GM21717 (cell line): Measurements from ENCODE around the gene EEF1A2.
"Not testable (repeated sequence)": the region's sequence is repeated elsewhere in the genome, so short reads cannot be mapped to it uniquely, and the experiment has no call there.

Source experiments
- ATAC-seq: cut with Tn5 transposase; IDR thresholded peaks from one replicate; pipeline ENCODE4 v1.9.1; 2021; ENCODE audit warnings: mild to moderate bottlenecking, moderate library complexity; ENCODE audit not compliant: unreplicated experiment

EEF1A2 gene

DNA sequence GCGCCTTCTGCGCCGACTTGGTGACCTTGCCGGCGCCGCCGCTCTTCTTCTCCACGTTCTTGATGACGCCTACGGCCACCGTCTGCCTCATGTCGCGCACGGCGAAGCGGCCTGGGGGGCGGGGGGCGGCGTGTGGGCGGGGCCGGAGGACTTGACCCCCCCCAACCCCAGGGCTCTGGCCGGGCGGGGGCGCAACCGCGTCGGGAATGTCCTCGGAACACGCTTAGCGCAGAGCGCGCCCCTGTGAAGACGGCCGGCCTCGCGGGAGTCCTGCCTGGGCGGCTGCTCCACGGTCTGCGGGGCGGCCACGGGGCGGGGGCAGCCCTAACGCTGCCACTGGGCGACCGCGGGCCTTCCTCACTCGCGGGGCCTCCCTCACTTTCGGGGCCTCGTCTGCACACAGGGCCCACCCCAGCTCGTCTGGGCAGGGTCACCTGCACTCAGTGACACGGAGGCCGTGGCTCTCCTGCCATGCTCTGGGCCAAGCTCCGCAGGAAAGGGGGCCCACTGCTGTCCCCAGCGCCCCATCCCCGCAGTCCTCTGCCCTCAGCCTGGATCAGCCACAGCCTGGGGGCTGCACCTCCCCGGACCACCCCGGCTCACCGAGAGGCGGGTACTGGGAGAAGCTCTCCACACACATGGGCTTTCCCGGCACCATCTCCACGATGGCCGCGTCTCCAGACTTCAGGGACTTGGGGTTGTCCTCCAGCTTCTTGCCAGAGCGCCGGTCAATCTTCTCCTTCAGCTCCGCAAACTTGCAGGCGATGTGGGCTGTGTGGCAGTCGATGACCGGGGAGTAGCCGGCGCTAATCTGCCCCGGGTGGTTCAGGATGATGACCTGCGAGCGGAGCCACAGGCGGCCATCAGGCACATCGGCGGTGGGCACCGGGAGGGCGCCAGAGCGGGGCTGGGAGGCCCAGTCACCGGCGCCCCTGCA lies 10.3 kb downstream of the EEF1A2 start:
- no peak for ATAC-seq

DNA sequence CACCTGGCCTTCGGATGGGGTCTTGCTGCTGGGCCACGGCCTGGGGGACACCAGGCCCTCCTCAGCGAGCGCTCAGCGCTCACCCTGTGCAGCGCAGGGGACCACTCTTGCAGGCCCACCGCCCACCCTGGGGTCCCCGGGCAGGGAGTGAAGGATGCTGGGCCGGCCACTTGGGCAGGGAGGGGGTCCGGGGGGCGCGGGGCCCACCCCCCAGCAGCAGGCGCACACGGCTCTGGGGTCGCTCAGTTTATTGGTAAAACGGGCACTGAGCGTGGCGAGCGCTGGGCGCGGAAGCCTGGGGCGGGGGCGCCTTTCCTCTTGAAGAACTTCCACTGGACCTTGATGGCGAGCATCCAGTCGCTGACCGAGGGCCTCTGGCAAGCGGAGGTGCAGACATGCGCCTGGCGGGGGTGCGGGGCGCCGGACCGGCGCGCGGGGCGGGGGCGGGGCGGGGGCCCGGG lies 11.1 kb downstream of the EEF1A2 start:
- ATAC-seq = no peak

DNA sequence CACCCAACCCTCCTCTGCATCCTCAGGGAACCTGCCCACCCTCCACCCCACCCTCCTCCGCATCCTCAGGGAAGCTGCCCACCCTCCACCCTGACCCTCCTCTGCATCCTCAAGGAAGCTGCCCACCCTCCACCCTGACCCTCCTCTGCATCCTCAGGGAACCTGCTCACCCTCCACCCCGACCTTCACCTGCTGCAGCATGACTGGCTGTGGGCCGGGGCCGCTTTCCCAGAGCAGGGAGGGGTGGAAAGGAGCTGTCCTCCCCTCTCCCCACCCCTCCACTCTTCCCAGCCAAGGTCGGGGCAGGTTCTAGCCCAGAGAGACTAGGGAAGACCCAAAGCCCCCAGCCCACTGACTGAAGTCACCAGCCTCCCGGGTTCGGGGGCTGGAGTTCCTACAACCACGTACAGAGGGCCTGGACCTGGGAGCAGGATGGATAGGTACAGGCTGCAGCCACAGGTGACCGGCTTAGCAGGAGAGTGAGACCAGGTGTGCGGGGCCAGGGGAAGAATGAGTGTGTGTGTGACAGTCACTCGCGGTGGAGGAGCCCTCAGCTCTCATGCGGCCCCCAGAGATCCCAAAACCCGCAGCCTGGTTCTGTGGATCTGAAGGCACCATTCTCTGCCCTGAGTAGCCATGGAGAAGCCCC lies 11.6 kb downstream of the EEF1A2 start:
- no peak for ATAC-seq

DNA sequence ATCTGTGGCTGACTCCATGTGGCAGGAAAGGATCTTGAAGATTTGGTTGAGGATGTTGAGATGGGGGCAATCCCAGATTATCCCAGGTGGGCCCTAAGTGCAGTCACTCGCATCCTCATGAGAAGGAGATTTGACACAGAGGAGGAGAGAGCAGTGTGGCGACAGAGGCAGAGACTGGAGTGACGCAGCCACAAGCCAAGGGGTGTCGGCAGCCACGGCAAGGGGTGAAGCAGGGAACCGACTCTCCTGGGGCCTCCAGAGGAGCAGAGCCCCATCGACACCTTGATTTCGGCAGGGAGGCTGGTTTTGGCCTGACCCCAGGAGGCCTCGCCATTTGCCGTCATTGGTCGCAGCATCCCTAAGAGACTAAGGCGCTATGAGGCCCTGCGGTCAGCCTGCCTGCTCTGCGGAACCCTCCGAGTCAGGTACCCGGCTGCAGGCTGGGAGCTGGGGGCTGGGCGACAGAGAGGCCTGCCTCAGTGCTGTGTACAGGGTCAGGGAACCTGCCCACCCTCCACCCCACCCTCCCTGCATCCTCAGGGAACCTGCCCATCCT lies 12.5 kb downstream of the EEF1A2 start:
- no peak for ATAC-seq

DNA sequence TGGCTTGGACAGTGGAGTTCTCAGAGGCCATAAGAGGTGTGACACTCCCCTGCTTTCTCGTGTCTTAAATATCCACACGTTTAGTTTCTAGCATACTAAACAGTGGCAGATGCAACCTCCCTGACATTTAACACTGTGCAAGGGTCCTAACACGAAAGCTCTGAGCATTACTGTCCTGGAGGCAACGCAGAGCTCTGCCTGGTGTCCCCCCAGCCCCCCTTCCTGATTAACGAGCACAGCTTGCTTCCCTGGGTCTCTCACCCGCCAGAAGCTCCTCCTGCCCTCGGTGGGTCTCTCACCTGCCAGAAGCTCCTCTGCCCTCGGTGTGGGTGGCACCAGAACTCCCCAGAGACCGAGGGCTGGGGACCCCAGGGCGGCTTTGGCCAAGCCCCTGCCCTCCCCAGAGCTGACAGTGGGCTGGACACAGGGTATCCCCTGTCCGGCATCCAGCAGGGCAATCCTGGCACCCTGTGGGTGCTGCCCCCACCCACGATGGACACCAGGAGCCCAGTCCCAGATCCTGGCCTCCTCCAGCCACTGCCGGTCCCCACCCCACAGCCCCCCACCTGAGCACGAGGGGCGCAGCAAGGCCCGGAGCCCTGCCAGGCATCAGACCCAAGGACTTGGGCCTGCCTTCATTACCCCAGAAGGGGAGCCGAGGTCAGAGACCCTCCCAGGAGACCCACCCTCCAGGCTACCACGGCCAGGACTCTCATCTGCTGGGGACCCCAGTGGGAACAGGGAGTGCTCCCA lies 14.1 kb downstream of the EEF1A2 start:
- ATAC-seq = no peak

DNA sequence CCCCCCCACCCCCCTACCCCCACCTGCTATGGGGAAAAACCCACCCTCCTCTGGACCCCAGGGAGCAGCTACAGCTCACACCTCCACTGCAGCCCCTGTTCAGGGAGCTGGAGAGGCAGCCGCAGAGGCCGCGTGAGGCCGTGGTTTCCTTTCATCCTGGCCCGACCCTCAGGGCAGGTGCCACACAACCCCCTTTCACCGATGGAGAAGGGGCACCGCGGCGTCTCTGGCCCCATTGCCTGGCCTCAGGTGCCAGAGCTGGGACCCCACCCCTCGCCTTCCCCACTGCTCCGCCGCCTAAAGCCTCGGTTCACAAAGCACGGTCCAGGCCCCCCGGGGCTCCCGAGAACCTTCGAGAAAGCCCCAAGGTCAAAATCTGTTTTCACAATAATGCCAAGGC lies 14.6 kb downstream of the EEF1A2 start:
- ATAC-seq = no peak

DNA sequence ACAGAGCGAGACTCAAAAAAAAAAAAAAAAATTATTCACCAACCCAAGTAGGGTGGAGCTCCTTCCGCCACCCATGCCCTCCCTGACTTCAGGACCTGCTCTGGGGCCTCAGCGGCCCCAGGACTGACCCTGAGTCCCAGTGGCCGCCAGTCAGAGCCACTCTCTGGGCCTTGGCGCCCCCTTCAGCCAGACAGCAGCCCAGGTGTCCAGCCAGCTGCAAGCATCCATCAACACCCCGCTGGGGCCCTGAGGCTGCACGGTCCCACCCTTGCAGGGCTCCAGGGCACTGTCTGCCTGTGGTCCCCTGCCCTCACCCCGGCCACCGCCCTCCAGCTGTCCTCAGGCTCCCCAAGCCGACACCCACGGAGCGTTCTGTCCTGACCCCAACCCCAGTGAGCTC lies 15.0 kb downstream of the EEF1A2 start:
- ATAC-seq = no peak

DNA sequence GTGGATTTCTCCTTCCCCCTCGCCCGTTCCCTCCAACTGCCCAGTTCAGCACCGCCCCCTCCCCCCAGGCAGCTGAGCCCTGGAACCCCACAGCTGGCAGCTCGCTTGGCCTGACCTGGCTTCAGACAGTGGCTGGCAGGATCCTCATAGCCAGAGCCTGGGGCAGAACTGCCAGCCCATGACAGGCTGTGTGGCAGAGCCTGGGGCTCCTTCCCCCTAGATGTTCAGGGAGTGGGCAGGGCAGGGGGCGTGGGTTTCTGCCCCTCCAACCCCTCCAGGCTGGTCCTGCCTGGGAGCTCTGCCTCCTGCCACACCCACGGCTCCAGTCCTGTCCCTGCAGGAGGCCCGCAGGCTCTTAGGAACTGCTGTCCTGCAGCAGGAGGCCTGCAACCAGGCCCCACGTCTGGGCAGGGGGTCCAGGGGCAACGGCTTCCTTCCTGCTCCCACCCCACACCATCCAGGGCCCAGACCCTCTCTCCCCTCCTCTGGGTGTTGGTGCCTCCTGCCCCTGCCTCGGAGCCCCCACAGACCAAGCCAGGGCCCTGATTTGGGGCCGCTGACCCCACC lies 16.8 kb downstream of the EEF1A2 start:
- no peak for ATAC-seq

DNA sequence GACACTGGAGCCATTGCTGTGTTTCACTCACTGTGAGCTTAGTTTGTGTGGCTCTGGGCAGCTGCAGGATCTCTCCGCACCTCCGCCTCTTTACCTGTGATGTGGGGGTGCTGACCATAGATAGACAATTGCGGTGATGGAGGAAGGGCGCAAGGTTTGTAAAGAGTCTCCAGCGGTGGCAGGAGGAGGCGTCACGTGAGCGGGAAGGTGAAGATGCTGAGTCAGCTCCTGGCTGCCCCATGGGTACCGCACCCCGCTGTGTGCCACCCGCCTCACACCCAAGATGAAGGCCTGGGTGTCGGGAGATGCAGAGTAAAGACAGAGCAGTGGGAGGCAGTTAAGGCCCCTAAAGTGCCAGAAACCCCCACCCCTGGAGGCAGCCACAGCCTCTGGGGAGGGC lies 17.4 kb downstream of the EEF1A2 start:
- ATAC-seq = no peak

DNA sequence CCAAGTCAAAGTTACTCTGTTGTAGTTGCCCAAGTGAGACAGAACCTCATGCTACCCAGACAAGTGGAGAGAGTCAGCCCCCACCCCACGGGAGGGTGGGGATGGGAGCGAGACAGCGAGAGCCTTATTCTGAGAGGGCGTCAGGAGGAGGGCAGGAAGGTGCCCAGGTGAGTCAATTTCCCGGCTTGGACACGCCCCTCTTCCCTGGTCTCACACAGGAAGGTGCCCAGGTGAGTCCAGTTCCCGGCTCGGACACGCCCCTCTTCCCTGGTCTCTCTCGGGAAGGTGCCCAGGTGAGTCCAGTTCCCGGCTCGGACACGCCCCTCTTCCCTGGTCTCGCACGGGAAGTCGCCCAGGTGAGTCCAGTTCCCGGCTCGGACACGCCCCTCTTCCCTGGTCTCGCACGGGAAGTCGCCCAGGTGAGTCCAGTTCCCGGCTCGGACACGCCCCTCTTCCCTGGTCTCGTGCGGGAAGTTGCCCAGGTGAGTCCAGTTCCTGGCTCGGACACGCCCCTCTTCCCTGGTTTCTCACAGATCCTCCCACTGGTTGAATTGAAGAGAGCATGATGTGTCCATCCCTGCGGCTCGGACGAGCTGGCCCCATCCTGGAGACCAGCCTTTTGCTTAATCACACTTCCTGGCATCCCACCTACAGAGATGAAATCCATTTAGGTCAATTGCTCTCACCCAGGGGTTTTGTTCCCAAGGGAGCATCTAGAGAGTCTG lies 19.0 kb downstream of the EEF1A2 start:
- ATAC-seq = not testable (repeated sequence)

DNA sequence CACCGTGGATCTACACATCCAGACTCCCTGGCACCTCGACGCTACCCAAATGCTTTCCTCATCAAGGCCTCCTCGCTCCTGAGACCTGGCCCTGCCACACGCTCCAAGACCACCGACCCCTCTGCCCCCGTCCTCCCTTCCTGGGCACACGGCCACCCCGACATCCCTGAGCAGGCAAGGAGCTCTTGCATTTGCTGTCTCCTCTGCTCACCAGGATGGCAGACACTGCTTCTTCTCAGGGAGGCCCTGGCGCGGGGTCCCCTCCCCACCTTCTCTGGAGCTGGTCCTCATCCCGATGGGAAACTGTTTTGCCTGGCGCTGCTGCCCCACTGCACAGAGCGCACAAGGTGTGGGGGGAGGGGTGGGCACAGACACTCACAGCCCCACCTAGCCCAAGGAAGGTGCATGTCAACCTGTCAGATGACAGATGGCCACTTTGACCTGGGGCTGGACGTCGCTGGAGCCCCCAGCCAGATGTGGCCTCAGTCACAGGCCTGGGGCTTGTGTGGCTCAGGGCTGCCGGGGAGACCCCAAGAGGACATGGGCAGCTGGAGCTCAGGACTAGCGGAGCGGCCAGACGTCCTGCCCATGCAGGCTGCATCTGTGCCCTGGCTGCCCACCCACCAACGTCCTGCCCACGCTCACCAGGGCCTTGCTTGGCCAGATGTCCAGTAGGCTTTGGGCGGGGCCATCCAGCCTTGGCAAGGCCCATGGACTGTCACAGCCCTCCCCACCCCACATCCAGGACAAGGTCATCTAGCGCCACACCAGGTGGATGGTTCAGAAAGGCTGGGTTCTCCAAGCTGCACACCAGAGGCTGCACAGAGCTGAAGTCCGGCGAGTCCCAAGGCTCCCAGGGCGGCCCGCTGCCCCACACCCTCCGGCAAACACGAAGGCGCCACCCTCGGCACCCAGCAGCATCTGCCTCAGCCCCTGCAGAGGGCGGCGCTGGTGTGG lies 20.3 kb downstream of the EEF1A2 start:
- no peak for ATAC-seq

DNA sequence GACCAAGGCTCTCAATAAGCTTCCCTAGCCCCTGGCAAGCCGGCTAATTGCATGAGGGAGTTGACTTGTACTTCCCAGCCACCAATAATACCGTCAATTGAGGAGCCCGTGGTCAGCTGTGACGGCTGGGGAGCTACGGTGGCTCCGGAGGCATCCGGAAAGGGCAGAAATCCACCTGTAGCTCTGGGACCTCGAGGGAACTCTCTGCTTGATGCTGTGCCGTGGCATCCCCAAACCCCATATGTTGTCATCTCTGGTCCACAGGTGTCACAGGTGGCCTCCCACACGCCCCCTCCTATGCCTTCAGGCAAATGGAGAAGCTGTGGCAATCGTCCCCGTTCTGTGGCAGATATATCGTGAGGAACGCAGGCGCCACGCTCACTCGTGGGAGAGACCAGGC lies 20.9 kb downstream of the EEF1A2 start:
- no peak for ATAC-seq

DNA sequence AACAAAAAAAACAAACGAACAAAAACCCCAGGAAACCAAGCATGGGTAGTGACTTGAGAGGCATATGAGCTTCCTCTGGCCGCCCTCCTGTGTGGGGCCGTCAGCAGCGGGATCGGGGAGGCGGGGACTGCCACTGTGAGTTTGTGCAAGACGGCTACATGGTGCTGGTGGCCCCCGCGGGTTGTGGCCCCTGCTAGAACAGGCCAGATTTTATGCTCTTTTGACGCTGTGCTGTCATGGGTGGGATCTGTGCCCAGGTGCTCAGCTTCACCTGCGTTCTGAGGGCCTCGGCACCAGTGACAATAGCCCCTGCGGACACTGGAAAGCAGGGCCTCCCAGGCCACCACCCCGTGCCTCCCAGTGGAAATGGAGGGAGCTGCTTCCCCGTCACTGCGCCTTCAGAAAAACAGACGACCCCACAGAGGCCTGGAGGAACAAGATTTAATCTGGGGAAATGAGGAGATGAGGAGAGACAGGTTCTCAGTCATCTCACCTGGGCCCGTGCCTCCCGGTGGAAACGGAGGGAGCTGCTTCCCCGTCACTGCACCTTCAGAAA lies 21.7 kb downstream of the EEF1A2 start:
- no peak for ATAC-seq

DNA sequence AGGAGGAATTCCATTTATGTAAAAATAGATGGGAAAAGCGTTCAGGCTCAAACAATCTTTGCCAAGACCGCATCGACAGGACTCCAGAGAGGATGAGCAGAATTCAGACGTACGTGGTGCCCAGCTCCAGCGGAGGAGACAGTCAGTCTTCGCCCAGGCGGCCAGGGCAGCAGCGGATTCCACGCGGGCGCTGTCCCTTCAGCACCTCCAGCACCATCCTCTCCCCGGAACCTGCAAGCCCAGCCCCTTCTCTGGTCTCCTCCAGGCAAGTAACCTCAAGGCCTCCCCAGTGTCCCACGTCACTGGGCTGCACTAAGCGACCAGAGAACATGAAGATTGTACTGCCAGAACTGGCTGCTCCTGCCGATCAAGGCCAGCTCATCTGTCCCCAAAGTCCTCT lies 23.7 kb downstream of the EEF1A2 start:
- ATAC-seq = no peak

DNA sequence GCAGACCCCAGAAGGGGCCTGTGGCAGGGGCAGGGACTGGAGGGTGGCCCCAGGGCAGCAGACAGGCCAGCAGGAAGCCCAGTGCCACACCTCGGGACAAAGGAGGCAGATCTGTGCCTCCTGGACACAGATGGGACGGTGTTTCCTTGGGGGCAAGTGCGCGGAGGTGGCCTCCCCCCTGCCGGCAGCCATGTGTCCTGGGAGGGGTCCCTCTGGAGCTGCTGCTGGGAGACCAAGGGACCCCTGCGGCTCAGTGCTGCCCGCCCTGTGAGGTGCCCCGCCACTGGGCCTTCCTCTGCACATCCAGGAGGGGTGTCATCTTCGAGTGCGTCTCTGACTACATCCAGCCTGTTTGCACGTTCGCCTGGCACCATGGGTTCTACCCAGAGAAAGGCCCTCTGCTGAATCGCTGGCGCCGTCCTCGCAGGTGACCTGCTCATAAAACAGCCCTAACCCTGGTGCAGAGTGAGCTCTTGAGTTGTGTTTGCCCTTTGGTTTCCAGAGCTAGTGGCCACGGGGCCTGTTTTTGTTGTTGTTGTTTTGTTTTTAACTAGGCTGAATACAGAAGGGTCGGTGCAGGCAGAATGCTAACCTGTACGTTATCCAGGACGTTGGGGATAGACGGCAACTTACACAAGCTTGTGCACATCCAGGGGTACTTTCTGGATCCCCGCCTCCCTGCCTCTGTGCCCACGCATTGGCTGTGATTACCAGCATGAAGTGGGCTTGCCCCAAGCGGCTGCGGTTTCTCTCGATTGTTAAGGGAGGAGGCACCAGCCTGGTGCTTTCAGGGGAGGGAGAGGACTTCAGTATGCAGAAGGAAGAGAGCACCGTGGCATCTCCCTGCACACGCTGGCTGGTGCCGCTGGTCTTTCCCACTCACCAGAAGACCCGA lies 25.1 kb downstream of the EEF1A2 start:
- no peak for ATAC-seq

DNA sequence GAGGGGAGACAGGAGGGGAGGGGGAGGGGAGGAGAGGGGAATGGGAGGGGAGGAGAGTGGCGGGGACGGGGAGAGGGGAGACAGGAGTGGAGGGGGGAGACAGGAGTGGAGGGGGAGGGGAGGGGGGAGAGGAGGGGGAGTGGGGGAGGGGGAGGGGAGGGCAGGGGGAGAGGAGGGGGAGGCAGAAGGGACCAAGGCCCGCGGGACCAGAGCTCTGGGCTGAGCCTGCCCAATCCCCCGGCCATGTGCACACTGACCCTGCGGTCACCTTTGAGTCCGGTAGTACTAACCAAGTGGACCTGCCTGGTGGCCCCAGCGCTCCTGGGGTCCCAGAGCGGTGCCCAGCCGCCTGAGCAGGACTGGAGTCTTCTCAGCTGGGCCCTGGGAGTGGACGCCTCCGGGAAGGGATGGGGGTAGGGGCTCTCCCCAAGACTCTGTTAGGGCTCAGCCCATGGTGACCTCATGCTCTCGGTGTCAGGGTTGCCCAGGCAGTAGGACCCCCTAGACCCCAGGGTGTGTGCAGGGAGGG lies 26.0 kb downstream of the EEF1A2 start:
- no peak for ATAC-seq

DNA sequence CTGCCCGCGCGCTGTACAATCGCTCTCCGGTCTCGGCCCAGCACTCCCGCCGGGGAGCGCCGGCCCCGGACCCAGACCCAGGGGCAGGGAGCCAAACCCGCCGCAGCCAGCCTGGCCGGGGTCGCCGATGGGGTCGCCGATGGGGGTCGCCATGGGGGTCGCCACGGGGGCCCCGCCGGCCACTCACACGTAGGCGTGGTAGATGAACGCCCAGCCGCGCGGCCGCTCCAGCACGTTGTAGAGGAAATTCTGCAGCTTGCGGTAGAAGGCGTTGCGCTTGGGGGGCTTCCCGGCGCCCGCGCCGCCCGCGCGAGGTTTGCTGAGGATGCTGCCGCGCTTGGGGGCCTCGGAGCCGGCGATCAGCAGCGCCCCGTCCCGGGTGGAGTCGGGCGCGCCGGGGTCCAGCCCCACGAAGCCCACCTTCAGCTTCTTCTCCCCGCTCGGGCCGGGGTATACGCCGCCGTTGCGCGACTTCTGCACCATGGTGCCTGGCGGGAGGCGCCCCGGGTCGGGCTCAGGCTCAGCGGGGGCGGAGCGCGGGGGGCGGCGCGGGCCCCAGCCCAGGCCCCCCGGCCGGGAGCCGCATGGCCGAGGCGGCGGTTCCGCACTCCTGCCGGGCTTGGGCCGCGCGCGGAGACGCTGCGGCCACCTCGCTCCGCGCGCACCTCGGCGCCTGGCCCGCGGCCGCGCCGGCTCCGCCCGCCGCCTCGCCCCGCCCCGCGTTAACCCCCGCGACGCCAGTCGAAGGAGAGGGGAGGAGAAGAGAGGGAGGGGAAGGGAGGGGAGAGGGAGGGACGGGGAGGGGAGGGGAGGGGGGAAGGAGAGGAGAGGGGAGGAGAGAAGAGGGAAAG lies 26.7 kb downstream of the EEF1A2 start, which contains the start of gene KCNQ2:
Gene KCNQ2, minus strand, starts transcription at position 675 of the 851 bp plus-strand sequence. Its CDS starts 192 bp downstream, at position 483.
- ATAC-seq = no peak
